ENCODE measurements around the gene ZNF526.

Gene ZNF526

DNA sequence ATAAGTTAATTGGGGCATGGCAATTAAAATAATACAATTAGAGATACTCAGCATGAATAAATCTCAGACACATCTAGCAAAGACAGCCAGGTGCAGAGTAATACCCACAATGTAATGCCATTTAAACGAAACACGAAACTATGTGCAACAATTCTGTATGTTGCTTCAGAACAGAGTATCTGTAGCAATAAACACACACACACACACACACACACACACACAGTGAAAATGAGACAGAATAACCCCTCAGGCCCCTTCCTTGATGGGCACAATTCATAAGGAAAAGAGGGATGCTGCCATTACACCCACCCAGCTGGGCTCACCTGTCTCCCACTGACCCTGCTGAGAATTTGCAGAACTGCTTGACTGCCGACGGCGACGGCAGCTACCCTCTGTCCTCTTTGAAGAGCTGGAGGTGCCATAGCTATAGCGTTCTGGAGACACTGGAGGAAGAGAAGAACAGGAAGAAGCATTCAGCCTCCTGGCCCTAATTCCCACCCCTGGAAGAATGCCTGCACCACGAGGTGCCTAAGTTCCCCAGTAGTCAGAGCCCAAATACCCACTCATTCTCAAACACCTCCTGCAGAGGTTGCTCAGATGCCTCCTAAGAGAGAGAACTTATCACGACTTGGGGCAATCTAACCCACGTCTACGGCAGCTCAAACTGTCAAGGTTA is 5.2 kb upstream of the ZNF526 start:
- DNase-seq (ENCODE audit: low read depth) = no peak
- TF ChIP-seq, protein P1, sequence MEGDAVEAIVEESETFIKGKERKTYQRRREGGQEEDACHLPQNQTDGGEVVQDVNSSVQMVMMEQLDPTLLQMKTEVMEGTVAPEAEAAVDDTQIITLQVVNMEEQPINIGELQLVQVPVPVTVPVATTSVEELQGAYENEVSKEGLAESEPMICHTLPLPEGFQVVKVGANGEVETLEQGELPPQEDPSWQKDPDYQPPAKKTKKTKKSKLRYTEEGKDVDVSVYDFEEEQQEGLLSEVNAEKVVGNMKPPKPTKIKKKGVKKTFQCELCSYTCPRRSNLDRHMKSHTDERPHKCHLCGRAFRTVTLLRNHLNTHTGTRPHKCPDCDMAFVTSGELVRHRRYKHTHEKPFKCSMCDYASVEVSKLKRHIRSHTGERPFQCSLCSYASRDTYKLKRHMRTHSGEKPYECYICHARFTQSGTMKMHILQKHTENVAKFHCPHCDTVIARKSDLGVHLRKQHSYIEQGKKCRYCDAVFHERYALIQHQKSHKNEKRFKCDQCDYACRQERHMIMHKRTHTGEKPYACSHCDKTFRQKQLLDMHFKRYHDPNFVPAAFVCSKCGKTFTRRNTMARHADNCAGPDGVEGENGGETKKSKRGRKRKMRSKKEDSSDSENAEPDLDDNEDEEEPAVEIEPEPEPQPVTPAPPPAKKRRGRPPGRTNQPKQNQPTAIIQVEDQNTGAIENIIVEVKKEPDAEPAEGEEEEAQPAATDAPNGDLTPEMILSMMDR (IDR thresholded peaks at IDR 0.05; ENCODE audit: low read depth, low read length) = no peak
- TF ChIP-seq, protein P2, sequence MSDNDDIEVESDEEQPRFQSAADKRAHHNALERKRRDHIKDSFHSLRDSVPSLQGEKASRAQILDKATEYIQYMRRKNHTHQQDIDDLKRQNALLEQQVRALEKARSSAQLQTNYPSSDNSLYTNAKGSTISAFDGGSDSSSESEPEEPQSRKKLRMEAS (IDR thresholded peaks at IDR 0.05; ENCODE audit: low read depth, low read length) = no peak
- TF ChIP-seq POLR2A (IDR thresholded peaks at IDR 0.05; ENCODE audit: extremely low read depth, insufficient read length) (no peak), MYC (IDR thresholded peaks at IDR 0.05; ENCODE audit: low read depth, low read length) (no peak)
- H3K4me3 ChIP-seq (ENCODE audit: low read depth, low read length) = no peak overlapping the region

DNA sequence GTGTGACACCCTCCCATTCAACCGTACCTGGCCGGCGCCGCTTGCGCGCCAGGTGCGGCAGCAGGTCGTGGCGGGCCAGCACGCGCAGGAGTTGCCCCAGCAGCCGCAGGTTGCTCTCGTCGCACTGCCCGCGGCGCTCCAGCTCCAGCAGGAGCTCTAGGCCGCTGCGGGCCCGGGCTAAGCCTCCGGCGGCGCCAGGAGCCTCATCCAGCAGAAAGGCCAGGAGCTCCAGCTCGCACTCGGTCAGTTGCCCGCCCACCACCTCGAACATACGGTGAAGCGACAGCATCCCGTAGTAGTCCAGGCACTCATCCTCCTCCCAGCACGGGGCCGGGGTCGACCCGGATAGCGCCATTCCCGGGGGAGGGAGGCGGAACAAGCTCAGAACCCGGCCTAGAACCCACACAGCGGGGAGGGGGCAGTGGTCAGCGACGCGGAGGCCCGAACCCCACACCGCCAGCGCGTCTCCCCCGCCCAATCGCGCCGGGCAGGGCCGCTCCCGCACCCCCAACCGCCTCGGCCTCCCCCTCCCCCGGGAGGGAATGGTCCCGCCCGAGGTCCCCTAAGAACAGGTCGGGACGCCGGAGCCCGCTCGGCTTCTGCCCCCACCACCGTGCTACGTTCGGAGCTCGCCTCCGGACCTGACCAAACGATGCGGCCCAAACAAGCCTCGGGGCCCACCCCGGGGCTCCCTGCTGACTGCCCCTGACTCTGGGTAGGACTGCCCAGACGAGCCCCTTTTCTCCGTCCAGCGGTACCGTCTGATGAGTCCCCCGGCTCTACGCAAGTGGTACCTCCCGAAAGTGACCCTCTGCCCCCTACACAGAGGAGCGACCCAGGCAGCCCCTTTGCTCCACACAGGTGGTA is 3.2 kb upstream of the ZNF526 start:
- H3K4me3 ChIP-seq (ENCODE audit: low read depth, low read length) = peak overlapping the region; percentile 79
- TF ChIP-seq POLR2A (IDR thresholded peaks at IDR 0.05; ENCODE audit: extremely low read depth, insufficient read length) (no peak), MYC (IDR thresholded peaks at IDR 0.05; ENCODE audit: low read depth, low read length) (no peak)
- TF ChIP-seq, protein P2 (IDR thresholded peaks at IDR 0.05; ENCODE audit: low read depth, low read length) = no peak
- TF ChIP-seq, protein P1 (IDR thresholded peaks at IDR 0.05; ENCODE audit: low read depth, low read length) = no peak
- peak; percentile 49 for DNase-seq (ENCODE audit: low read depth)

DNA sequence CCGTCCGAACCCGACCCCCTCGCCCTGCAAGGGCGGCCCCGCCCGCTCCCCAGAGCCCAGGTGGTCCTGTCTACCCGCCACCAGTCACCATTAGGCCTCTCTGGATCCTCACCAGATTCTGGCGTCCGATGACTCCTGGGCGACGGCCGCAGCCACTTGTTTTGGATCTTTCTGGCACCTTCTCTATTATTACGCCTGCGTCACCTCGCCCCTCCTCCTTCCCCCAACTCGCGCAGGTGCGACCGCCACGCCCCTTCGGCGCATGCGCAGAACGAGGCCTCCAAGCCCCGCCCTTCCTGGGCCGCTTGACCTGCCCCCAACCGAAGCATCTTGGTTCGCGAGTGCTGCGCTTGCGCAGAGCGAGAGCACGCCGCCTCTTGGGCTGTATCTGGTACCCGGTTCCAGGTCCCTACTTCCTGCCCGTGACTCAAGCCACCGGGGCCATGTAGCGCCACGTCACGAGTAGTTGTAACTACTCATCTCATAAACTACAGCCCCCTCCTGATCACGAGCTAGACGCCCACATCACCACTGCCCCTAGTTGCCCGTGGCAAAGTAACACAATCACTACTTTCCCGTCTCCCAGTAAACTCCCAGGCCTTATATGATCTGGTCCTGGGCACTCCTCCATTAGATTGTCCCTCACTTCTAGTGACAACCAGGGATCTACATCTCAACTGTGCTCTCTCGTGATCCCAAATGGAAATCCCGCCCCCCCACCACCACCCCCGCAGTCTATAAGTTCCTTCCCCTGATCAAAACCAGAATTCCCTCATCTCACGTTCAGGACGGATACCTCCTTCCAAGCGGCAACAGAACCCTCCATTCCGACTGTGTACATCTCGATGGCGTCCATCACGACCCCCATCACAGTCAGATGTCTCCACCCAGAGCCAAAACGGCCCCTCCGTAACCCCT is 2.3 kb upstream of the ZNF526 start, which contains the start of gene DEDD2:
Gene DEDD2, minus strand, starts transcription at position 158 of the 918 bp plus-strand sequence. CDS start 670 bp downstream, outside the sequence.
- peak; percentile 55 for TF ChIP-seq POLR2A (IDR thresholded peaks at IDR 0.05; ENCODE audit: extremely low read depth, insufficient read length)
- 0 out of 2 replicates have a peak, but pooled peaks have one; percentile 16 for TF ChIP-seq MYC (IDR thresholded peaks at IDR 0.05; ENCODE audit: low read depth, low read length)
- TF ChIP-seq, protein P2 (IDR thresholded peaks at IDR 0.05; ENCODE audit: low read depth, low read length) = peak; percentile 36; the same call in 1 of the 2 replicates
- TF ChIP-seq, protein P1 (IDR thresholded peaks at IDR 0.05; ENCODE audit: low read depth, low read length) = no peak
- peak; percentile 92 for DNase-seq (ENCODE audit: low read depth)
- peak within 1 kb of the TSS; percentile 79 for H3K4me3 ChIP-seq (ENCODE audit: low read depth, low read length)

DNA sequence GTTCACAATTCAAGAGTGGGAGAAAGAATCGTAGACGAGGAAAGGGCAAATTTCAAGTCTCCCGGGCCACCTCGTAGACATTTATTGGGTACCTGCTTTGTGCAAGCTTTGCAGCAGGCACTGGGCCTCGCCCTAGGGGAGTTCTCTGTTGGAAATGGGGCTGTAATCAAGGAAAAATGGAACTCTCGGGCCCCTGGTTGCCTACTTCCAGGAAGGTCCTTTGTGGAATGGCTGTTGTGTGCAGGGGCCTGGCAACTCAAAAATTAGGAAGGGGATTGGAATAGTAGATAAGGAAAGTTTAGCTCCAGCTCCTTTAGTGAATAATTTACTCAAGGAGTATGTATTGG is 612 bp downstream of the ZNF526 start:
- peak overlapping the region; percentile 95 for H3K4me3 ChIP-seq (ENCODE audit: low read depth, low read length)
- no peak for DNase-seq (ENCODE audit: low read depth)
- no peak for TF ChIP-seq MYC (IDR thresholded peaks at IDR 0.05; ENCODE audit: low read depth, low read length)
- TF ChIP-seq, protein P2 (IDR thresholded peaks at IDR 0.05; ENCODE audit: low read depth, low read length) = no peak
- TF ChIP-seq, protein P1 (IDR thresholded peaks at IDR 0.05; ENCODE audit: low read depth, low read length) = no peak
- TF ChIP-seq POLR2A (IDR thresholded peaks at IDR 0.05; ENCODE audit: extremely low read depth, insufficient read length) = no peak

All from NB4 (cell line).